ENCODE measurements around the gene ATP10A. TPM values are rescaled to one million over a fixed set of nuclear protein-coding genes. Genes with fewer than 3 reads are reported as not detected.

The ATP10A gene
- total and polyA plus RNA-seq, 9 of the 15 experiments (the other 6 are each of a cell fraction or from before 2014, with no cell fraction given), result 0.09 TPM; not detected in 8

GRCh38 chr15:25801586-25802284 lies 61.4 kb downstream of the ATP10A start:
- H3K4me3 ChIP-seq, result no peak overlapping the region
- no peak for DNase-seq (ENCODE audit: extremely low read depth in 1 of 4, low spot score in 3 of 4)
- H3K27me3 ChIP-seq (ENCODE audit: control insufficient read depth in 2 of 2, insufficient read depth in 2 of 2, low read length in 2 of 2), result peaks cover 9 to 61% of the 10 kb centered on the region in 2 experiments; a peak in 4 of 5 replicates
- 1% methylated on average over 23 of the region's 24 CpGs for WGBS (ENCODE audit: insufficient coverage, low coverage, missing lambda C conversion rate)
- intact Hi-C loops (cut with micrococcal nuclease), result no loop called here
- H3K4me2 ChIP-seq (ENCODE audit: insufficient read depth, low read length), result no peak overlapping the region
- no peaks in the 10 kb centered on the region for H3K9me3 ChIP-seq (replicated peaks; ENCODE audit: control insufficient read depth, insufficient read depth, low read depth, low read length)
- no TSS peak for BruUV-seq (replicated peaks)
- H3K36me3 ChIP-seq (ENCODE audit: control insufficient read depth, insufficient read depth, low read length), result no peaks in the 10 kb centered on the region
- FAIRE-seq, result no peak
- no peak overlapping the region for H3K9ac ChIP-seq (ENCODE audit: insufficient read depth in 1 of 2, low read depth in 2 of 2, low read length in 2 of 2)
- peaks cover 3% of the 10 kb centered on the region; the same call in 1 of the 2 replicates for H4K20me1 ChIP-seq (replicated peaks; ENCODE audit: control insufficient read depth, insufficient read depth, low read length)
- CTCF ChIA-PET (ENCODE audit: low intra/inter-chr PET ratio), result no interaction called here
- H3K79me2 ChIP-seq (ENCODE audit: control insufficient read depth, insufficient read depth, low read length), result no peaks in the 10 kb centered on the region
- in situ Hi-C loops (cut with MboI), result no loop called here
- no peak overlapping the region for H2AFZ ChIP-seq (ENCODE audit: low read depth, low read length)
- H3K9me1 ChIP-seq (ENCODE audit: control insufficient read depth, insufficient read depth, low read length), result no peaks in the 10 kb centered on the region
- POLR2A ChIA-PET, result no interaction called here
- no peak overlapping the region for H3K27ac ChIP-seq (ENCODE audit: extremely low read depth, low read depth, low read length)
- ATAC-seq, result no peak
- no peaks in the 10 kb centered on the region for H3K4me1 ChIP-seq (replicated peaks in 1 of 2; ENCODE audit: control insufficient read depth in 2 of 2, insufficient read depth in 2 of 2, low read length in 2 of 2)
- TF ChIP-seq CEBPZ (IDR thresholded peaks at IDR 0.05; ENCODE audit: borderline replicate concordance, low read depth, low read length), result no peak
- TF ChIP-seq ZNF232 (CRISPR knock-in tag; IDR thresholded peaks at IDR 0.05), result no peak
- TF ChIP-seq ZNF764 (CRISPR knock-in tag; IDR thresholded peaks at IDR 0.05; ENCODE audit: low read depth), result no peak
- no peak for TF ChIP-seq PRMT5 (CRISPR knock-in tag; IDR thresholded peaks at IDR 0.05)
- TF ChIP-seq ZBTB5 (IDR thresholded peaks at IDR 0.05), result no peak
- TF ChIP-seq RBFOX2 (IDR thresholded peaks at IDR 0.05; ENCODE audit: low read depth, low read length), result no peak
- TF ChIP-seq ZNF551 (CRISPR knock-in tag; IDR thresholded peaks at IDR 0.05), result no peak
- no peak for TF ChIP-seq CUX1 (CRISPR knock-in tag; IDR thresholded peaks at IDR 0.05)
- no peak for TF ChIP-seq RHOXF2B (CRISPR knock-in tag; conservative IDR thresholded peaks at IDR 0.05)
- TF ChIP-seq TCFL5 (CRISPR knock-in tag; conservative IDR thresholded peaks at IDR 0.05), result no peak
- TF ChIP-seq SMARCB1 (IDR thresholded peaks at IDR 0.05; ENCODE audit: insufficient read length, low read depth), result no peak
- no peak for TF ChIP-seq KLF10 (CRISPR knock-in tag; IDR thresholded peaks at IDR 0.05)
